Panc1 (cell line): ENCODE results near the gene CPNE4.

Source experiments
- POLR2AphosphoS5 ChIP-seq: IDR thresholded peaks from 2 replicates; pipeline ENCODE4 v1.6.1; 2012; ENCODE audit warnings: mild to moderate bottlenecking, low read depth, low read length, moderate library complexity
- SIN3A ChIP-seq: IDR thresholded peaks from 2 replicates; pipeline ENCODE4 v1.6.1; 2012; ENCODE audit warnings: low read depth, mild to moderate bottlenecking, low read length, moderate library complexity, borderline replicate concordance; ENCODE audit not compliant: insufficient read depth
- TCF7L2 ChIP-seq: IDR thresholded peaks from 2 replicates; pipeline ENCODE4 v1.6.1; 2011; ENCODE audit warnings: mild to moderate bottlenecking, low read depth, low read length, inconsistent platforms
- TF ChIP-seq, protein P1 (sequence below): fragments of 450-650 bp; IDR thresholded peaks from 2 replicates; pipeline ENCODE4 v1.5.1; 2017; ENCODE audit warnings: mild to moderate bottlenecking
- TF ChIP-seq, protein P2 (sequence below), 2 experiments: IDR thresholded peaks; 2 replicates each; pipeline ENCODE4 v1.6.1; 2011 to 2012; ENCODE audit warnings: low read depth in 2 of 2, control low read depth in 1 of 2, low read length in 1 of 2, mild to moderate bottlenecking in 1 of 2, moderate library complexity in 1 of 2; ENCODE audit not compliant: insufficient read depth in 1 of 2

DNA sequence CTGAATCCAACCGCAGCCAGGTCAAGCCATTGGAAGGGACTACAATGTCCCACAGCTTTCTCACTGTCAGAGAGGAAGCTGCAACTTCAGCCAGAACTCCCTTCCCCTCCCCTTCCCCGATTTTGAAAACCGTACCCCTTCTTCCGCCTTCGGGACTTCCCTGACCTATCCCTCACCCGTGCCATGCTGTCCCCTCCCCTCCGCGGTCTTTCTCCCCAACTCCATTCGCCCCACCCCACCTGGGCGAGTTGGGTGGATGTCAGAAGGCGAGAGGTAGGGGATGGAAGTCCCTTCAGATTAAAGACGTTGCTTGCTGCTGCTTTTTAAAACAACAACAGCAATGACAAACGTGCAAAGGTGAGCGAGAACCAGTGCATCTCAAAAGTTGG, 723 bp downstream of the CPNE4 start:
- TF ChIP-seq, protein P1, sequence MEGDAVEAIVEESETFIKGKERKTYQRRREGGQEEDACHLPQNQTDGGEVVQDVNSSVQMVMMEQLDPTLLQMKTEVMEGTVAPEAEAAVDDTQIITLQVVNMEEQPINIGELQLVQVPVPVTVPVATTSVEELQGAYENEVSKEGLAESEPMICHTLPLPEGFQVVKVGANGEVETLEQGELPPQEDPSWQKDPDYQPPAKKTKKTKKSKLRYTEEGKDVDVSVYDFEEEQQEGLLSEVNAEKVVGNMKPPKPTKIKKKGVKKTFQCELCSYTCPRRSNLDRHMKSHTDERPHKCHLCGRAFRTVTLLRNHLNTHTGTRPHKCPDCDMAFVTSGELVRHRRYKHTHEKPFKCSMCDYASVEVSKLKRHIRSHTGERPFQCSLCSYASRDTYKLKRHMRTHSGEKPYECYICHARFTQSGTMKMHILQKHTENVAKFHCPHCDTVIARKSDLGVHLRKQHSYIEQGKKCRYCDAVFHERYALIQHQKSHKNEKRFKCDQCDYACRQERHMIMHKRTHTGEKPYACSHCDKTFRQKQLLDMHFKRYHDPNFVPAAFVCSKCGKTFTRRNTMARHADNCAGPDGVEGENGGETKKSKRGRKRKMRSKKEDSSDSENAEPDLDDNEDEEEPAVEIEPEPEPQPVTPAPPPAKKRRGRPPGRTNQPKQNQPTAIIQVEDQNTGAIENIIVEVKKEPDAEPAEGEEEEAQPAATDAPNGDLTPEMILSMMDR: no peak
- TF ChIP-seq POLR2AphosphoS5 (no peak), SIN3A (no peak), TCF7L2 (no peak)
- TF ChIP-seq, protein P2, sequence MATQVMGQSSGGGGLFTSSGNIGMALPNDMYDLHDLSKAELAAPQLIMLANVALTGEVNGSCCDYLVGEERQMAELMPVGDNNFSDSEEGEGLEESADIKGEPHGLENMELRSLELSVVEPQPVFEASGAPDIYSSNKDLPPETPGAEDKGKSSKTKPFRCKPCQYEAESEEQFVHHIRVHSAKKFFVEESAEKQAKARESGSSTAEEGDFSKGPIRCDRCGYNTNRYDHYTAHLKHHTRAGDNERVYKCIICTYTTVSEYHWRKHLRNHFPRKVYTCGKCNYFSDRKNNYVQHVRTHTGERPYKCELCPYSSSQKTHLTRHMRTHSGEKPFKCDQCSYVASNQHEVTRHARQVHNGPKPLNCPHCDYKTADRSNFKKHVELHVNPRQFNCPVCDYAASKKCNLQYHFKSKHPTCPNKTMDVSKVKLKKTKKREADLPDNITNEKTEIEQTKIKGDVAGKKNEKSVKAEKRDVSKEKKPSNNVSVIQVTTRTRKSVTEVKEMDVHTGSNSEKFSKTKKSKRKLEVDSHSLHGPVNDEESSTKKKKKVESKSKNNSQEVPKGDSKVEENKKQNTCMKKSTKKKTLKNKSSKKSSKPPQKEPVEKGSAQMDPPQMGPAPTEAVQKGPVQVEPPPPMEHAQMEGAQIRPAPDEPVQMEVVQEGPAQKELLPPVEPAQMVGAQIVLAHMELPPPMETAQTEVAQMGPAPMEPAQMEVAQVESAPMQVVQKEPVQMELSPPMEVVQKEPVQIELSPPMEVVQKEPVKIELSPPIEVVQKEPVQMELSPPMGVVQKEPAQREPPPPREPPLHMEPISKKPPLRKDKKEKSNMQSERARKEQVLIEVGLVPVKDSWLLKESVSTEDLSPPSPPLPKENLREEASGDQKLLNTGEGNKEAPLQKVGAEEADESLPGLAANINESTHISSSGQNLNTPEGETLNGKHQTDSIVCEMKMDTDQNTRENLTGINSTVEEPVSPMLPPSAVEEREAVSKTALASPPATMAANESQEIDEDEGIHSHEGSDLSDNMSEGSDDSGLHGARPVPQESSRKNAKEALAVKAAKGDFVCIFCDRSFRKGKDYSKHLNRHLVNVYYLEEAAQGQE (IDR thresholded peaks at IDR 0.05; ENCODE audit: insufficient read depth in 1 of 2, low read depth in 2 of 2, low read length in 1 of 2): no peak
